GM21515 (cell line): Measurements from ENCODE around the gene SRMS.
"Not testable (repeated sequence)": the region's sequence is repeated elsewhere in the genome, so short reads cannot be mapped to it uniquely, and the experiment has no call there.

Source experiments
- ATAC-seq: cut with Tn5 transposase; IDR thresholded peaks from one replicate; pipeline ENCODE4 v1.9.1; 2021; ENCODE audit not compliant: unreplicated experiment

SRMS gene

DNA sequence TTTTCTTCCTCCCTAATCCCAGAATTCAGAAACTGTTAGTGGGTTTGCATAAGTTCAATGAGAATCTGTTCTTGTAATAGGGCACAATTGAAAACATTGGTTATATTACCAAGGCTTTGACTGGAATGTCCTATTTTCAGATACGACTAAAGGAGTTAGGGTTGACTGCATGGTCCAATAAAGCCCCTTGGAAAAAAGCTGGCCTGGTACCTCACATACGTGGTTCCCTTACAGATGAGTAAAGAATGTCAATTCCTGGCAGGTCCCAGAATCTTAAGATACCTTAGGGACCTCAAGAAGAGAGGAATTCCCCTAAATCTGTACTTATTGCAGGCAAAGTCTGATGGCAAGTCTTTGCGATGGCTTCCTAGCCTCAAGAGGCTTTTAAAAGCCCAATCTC, 22.4 kb downstream of the SRMS start:
- no peak for ATAC-seq

DNA sequence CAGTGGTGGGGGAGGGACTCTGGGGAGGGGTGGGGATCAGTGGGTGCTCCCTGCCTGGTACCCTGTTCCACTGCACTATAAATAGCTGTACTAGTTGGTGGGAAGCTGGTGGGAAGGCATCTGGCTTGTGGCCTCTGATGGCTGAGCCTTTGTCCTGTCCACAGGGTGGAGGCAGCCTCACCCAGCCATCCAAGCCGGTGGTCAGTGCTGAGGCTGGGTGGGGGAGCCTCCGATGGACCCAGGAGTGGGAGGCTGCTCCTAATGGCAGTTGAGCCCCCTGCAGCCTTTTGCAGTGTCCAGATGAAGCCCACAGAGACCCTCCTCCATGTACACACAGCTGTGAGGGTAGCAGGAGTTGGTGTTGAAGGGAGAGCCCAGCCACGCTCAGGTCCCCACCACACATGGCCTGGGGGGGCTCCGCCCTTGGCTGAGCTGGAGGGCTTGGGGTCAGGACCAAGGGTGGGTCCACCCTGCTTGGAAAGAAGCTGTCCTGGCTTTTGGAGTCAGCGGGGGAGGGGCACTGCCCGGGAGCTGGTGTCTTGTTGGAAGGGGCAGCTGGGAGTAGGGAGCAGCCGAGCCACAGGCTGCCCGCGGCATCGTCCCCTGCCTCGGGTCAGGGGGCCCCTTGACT, 24.5 kb downstream of the SRMS start:
- no peak for ATAC-seq

DNA sequence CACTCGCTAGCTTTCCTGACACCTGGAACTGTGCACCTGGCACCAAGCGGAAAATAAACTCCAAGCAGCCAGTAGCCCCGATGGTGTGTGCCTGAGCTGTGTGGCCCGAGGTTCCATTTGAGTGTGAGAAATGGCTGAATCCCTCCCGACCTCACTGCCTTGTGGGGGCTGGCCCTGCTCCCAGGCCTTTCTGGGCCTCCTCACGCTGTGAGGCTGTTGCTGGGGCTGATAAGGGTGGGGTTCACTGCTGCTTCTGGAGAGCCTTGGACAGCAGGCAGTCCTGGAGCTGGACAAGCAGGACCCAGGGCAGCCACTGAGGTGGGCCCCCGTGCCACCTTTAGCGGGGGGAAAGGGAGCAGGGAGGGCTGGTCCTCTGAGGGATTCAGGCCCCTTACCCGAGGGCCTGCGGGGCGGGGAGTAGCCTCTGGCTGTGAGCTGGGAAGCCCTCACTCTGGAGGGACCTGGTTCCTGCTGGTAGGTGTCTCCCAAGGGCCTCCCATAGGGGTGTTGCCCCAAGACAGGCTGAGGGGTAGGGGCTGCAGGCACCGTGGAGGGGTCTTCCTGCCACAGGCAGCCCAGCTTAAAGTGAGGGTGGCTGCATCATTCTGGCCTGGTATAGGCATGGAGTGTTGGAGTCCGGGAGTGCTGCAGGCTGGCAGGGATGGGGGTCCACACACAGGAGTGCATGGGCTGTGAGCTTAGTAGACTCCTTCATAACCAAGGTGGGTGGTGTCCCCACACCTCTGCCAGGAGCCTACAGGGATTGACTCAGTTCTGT, 25.3 kb downstream of the SRMS start:
- no peak for ATAC-seq

DNA sequence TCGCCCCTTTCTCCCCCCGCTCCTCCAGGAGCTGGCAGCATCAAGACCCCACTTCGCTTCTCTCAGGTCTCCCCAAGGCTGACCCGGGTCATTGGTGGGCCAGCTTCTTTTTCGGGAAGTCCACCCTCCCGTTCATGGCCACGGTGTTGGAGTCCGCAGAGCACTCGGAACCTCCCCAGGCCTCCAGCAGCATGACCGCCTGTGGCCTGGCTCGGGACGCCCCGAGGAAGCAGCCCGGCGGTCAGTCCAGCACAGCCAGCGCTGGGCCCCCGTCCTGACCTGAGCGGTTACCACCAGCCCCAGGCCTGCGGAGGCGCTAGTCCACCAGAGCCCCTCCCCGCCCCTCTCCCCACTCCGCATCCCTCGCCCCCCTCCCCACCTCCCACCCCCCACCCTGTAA, 25.9 kb downstream of the SRMS start:
- ATAC-seq: no peak

DNA sequence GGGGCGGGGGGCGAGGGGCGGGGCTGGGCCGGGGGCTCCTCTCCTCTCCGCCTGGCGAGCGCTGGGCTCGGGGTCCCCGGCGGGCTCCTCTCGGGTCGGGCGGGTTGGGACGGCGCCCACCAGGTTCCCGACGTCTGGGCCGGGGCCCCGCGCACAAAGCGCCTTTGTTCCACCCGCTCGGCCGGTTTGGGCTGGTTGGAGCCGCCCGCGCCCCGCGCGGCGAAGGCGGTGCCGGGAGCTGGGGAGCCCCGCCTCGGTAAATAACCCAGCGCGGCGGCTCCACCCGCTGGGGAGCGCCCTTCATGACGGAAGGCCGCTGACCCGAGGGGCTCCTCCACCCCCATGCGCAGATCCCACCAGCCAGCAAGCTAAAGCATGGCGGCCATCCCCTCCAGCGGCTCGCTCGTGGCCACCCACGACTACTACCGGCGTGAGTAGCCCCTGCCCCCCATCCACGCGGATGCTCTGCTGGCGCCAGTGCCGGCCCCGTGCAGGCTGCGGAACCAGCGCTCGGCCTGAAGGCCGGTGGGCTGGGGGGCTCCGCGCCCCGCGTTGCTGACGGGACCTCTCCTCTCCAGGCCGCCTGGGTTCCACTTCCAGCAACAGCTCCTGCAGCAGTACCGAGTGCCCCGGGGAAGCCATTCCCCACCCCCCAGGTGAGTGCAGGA, 26.5 kb downstream of the SRMS start:
- peak; percentile 36 for ATAC-seq

DNA sequence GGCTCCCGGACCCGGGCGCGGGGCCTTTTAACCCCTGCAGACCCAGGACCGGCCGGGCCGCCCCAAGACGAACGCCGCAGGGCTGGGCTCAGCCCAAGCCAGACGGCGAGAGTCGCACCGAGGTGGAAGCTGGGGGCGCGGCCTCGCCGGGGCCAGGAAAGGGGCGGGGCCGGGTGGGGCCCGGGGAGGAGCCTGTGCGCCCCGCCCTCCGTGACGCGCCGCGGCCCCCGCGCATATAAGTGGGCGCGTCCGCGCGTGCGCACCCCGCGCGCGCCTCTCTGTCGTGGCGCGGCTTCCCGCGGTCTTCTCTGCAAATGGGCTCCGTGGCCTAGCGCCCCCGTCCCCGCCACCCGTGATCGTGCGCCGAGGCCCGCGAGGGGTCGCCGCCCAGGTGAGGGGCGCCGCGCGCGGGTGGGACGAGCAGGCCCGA, 27.0 kb downstream of the SRMS start, which contains the start of gene PPDPF:
PPDPF (plus strand) TSS at position 262 of the 430 bp plus-strand sequence. CDS start 544 bp downstream, outside the sequence.
- peak; percentile 62 for ATAC-seq

DNA sequence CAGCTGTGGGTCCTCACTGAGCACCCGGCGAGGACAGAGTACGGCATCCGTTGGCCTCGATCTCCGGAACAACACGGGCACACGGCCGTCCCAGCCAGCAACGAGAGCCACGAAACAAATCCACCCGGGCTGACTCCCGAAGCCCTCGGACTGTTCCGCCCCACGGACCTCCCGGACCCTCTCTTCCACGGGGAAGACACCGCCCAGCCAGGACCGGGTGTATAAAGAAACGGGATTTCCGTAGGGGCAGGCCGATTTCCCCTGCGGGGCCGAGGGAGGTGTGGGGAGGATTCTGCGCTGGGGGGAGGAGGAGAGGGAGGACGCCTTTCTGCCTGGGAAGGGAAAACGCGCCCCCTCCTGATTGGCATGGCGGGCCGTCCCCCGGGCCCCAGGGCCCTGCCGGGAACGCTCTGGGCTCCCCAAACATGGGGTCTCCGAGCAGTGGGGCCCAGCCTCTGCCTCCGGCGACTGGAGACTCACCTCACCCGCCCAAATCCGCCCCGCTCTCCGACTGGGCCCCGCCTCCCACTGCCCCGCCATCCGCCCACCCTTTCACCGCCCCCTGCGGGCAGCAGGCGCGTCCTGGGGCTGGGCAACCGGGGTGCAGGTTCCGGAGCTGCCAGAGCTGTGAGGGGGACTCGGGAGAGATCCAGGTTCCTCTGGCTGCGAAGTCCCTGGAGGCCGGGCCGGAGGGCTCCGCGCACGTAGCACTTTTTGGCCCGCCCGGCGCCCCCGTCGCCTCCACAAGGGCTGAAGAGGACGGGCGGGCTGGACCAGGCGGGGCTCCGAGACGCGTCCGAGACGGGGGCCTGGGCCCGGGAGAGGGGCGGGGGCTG, 27.7 kb downstream of the SRMS start:
- peak; percentile 40 for ATAC-seq

DNA sequence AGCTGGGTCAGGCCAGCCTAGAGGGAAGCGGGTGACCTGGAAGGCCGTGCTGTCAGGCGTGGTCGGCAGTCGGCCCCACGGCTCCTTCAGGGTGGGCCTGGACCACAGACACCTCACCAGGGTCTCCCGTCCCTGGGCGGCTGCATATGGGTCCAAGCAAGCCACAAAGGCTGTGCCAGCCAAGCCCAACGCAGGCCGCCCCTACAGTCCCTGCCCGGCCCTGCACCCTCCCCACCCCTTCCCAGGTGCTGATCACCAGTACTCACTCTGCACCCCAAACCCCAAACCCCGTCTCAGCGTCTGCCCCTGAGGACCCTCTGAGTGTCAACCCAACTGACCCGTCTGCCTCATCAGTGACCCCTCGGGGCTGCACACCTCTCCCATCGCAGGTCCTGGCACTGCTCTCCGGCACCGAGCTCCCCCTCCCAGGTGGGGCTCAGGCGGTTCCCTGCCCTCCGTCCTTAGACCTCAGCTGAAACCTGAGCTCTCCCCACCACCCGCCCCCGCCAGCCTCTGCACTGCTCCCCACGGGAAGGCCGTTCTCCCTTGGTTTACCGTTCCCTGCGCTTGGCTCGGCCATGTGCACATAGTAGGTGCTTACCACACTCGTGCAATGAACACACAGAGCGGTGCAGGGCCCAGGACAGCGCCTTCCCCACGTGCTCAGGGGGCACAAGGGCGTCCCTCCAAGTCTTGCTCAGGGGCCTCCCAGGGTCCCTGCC, 28.4 kb downstream of the SRMS start:
- no peak for ATAC-seq

DNA sequence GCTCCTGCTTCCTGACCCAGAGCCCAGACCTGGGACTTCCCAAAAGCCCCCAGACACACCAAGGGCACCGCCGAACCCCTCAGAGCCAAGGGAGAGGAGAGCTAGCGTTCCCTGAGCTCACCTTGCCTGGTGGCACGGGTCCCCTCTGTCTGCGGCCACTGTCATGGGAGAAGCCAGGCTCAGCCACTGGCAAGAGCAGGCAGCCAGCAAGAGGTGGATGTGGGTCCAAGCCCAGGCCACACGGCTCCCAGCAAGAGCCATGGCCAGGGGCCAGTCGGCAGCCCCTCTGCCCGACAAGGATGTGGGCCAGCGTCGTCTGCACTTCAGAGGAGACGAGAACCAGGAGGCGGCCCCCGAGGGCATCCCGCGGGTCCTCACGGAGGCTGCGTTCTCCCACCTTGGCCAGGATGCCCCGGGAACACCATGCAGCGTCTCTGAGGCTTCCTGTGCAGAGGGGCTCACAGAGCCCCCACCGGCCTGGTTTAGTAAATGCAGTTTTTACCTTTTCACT, 29.1 kb downstream of the SRMS start:
- ATAC-seq: no peak

DNA sequence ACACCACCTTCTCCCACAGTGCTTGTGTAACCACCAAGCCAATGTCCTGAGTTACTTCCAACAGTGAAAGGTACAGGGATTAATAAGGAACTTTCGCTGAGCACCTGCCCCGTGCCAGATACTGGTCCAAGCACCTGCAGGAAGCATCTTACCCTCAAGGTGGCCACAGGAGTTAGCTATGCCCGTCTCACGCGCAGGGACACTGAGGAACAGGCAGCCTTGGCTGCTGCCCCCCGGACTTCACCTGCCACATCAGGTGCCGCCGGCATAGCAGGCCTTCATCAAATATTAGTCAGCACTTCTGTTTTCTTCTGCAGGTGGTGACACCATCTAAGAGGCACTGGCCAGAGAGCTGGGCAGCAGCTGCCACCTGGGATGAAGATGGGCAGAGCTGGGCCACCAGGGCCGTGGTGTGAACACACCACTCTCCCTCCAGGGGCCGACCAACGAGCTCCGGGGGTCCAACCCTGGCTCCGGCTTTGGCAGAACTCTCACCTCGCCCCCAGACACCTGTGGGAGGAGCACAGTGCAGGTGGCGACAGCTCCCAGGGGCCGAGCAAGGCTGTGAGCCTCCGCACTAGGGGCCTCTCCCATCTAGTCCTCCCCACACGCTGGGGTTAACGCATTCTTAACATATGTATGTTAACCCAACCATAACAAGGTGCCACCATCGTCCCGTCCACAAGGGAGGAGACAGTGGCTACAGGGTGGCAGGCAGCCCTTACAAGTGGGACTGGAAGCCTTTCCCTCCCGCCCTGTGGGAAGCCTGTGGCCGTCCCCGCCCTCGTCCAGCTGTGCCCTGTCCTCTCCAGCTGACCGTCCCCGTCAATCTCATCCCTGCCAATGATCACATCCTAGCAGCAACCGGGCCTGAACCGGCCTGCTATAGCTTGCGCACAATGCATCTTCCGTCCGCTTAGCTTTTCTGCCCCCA, 29.9 kb downstream of the SRMS start:
- ATAC-seq: no peak

DNA sequence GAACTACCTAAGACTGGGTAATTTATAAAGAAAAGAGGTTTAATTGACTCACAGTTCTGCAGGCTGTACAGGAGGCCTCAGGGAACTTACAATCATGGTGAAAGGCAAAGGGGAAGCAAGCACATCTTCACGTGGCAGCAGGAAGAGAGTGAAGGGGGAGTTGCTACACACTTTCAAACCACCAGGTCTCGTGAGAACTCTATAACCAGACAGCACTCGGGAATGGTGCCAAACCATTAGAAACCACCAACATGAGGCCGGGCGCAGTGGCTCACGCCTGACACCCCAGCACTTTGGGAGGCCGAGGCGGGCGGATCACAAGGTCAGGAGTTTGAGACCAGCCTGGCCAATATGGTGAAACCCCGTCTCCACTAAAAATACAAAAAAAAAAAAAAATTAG, 33.0 kb downstream of the SRMS start:
- not testable (repeated sequence) for ATAC-seq

DNA sequence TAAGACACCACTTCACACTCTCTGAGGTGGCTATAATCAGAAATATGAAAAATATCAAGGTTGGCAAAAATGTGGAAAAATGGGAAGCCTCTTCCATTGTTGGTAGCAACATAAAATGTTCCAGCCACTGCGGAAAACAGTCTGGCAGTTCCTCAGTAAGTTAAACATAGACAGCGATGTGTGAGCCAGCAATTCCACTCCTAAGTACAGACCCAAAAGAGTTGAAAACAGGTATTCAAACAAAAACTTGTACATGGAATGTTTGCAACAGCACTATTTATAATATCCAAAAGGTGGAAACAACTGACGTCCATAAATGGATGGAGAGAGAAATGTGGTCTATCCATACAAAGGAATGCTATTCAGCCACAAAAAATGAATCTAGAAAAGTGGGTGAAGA, 34.3 kb downstream of the SRMS start:
- no peak for ATAC-seq

DNA sequence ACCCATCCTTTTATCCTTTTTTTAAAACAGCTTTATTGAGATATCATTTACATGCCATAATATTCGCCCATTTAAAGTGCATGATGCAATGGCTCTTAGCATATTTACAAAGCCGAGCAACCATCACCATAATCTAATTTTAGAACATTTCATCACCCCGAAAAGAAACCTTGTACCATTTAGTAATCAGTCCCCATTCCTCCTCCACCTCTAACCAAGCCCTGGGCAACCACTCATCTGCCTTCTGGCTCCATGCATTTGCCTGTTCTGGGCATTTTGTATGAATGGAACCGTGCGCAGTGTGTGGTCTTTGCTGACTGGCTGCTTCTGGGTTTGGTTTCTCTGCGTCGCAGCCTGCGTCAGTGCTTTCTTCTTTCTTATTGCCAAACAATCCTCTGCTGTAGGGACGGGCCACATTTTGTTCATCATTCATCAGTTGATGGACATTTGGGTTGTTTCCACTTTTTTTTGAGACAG, 38.4 kb downstream of the SRMS start:
- no peak for ATAC-seq

DNA sequence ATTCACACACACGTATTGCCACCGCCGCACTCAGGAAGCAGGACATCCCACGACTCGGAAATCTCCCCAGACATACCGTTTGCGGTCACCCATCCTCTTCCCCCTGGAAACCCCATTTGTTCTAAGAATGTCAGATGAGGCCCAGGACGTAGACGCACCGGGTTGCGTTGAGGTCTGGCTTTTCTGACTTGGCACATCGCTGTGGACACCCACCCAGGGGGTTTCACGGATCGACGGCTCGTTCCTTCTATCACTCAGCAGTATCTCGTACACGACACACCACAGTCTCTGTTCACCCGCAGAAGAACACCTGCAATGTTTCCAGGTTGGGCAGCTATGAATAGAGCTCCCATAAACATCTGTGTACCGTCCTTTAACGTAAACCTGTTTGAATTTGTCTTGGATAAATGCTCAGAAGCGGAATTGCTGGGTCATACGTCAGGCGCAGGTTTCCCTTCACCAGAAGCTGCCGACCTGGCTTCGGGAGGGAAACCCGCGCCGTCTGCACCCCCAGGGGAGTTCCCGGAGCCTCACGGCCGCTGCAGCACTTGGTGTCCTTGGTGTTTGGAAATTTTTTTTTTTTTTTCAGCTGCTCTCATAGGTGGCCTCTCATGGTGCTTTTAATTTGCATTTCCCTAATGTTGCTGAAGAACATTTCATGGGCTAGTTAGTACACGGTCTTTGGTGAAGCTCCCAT, 39.3 kb downstream of the SRMS start:
- ATAC-seq: no peak

DNA sequence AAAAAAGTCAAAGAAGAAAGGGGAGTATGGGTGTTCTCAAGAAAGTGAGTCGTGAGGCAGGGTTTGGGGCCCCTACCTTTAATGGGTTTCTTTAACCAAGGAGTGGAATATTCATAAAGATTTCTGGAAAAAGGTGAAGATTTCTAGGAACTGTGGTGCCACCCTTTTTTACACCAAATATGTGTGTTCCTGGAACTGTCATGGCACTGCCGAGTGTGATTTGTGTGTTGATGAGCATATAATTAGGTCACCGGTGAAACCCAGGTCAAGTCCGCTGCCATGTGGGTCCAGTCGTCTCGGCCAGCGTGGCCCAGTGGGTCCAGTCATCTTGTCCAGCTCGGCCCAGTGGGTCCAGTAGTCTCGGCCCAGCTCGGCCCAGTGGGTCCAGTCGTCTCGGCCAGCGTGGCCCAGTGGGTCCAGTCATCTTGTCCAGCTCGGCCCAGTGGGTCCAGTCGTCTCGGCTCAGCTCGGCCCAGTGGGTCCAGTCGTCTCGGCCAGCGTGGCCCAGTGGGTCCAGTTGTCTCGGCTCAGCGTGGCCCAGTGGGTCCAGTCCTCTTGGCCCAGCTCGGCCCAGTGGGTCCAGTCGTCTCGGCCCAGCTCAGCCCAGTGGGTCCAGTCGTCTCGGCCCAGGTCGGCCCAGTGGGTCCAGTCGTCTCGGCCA, 40.3 kb downstream of the SRMS start:
- no peak for ATAC-seq

DNA sequence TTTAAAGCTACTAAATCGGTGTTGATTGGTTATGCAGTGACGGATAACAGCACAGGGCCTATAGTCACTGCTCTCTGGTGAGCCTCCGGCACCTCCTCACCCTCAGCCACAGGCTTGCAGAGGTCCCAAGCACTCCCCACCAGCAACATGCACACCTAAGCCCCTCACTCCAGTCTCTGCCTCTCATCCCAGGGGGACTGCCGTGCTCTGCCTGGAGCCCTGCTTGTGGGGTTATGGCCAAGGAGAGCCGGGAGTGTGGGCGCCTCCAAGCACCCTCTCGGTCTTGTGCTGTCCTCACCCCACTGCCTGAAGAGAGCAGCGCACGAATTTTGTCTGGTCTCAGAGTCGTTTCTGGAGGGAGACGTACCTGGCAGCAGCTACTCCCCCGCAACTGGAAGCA, 41.8 kb downstream of the SRMS start:
- ATAC-seq: no peak

DNA sequence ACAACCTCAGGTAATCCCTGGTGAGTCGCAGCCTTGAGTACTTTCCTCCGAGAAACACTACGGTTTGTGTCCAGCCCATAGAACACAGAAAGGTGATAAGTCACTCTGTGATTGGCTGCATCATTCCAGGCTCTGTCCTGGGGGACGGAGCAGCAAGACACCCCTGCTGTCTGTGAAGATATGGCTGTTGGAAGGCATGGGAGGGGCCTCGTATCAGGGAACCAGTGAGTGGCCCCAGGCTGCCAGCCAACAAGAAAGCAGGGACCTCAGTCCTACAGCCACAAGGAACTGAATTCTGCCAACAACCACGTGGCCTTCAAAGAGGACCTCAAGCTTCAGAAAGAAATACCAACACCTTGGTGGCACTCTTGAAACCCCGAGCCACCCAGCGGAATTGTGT, 42.3 kb downstream of the SRMS start:
- no peak for ATAC-seq

DNA sequence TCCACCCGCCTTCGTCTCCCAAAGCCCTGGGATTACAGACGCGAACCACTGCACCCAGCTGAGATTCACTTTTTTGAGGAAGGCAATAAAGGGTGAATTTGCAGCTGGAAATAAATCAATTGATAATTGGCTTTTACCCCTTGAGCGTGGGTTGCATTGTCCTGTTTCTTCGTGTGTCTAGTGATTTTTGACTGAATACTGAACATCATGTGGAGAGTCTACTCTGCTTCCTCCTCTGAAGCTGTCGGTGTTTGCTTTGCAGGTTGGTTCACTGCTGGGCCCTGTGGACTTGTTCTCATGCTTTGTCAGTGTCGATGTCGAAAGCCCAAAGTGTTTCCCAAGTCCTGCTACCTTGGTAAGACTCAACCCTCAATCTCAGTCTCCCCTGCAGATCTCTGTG, 42.9 kb downstream of the SRMS start:
- ATAC-seq: no peak
